Activated CD4-positive, alpha-beta T cell treated with anti-CD3 and anti-CD28 coated beads, Interleukin-2, amount 50 U/mL, for 4 hours (primary cell): ENCODE results near the gene CORIN.

ENCODE experiments used
- DNase-seq, 2 experiments: peaks; one replicate each; pipeline ENCODE4 v3.0.0-alpha.2; 2020

Gene CORIN

DNA sequence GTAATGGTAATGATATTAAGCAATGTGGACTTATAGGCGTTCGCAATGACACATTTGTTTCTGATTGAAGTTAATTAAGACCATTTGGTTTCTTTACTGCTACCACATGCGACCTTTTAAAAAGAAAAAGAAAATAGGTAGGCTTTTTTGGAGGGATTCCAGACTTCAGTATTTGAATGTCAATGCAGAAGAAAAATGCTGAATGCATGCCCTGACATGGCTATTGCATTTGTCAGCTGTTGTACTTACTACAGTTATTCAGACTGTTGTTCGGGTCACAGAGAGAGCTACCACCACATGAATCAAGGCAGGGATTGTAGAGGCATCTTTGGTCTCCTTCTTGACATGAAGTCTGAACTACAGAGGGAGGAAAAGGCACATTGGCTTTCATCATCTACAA, 163.7 kb downstream of the CORIN start:
- DNase-seq, result no peak

GRCh38 chr4:47672696-47673095, 165.2 kb downstream of the CORIN start:
- no peak for DNase-seq

GRCh38 chr4:47669946-47670345, 167.9 kb downstream of the CORIN start:
- DNase-seq, result no peak

- no peak for DNase-seq
Observed at GRCh38 chr4:47668810-47669408, 169.0 kb downstream of the CORIN start.

- DNase-seq, result no peak
Observed at GRCh38 chr4:47668256-47668655, 169.6 kb downstream of the CORIN start.

GRCh38 chr4:47667552-47667951, 170.3 kb downstream of the CORIN start:
- no peak for DNase-seq

DNA sequence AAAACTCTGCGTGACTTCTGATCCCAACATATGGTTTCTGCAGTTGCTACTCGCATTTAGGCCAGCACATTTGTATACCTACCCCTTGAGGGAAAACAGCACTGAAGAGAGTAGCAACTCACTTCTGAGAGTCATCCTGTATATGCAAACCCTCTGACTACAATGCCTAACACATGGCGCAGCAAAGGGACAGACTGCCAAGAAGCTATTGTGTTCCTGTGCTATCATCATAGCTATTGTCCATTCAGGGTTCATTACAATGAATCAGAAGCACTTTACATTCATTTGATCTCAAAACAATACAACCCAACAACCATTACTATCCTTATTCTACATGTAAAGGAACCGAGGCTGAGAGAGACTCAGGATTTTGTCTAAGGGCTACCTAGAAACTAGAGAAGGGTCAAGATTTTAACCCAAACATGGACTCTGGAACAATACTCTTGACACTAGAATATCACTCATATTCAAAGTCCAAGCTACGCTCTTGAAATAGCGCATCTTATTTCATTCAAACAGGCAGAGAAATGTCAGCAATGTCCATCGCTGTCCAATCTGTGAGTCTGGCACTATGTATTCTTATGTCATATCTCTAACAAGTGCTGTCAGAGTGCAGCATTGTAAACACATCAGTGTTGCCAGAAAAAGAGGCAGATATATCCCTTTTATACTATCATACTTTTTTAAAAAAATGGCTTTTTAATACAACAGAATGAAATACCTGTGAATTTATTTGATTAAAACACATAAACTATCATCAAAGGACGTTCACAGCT, 173.6 kb downstream of the CORIN start:
- DNase-seq, result no peak

GRCh38 chr4:47662975-47663374, 174.9 kb downstream of the CORIN start:
- no peak for DNase-seq

GRCh38 chr4:47661741-47662140, 176.1 kb downstream of the CORIN start:
- no peak for DNase-seq

- no peak for DNase-seq
Observed at GRCh38 chr4:47659342-47659741, 178.5 kb downstream of the CORIN start.

- no peak for DNase-seq
Observed at GRCh38 chr4:47654972-47655693, 182.7 kb downstream of the CORIN start.

GRCh38 chr4:47652092-47652491, 185.8 kb downstream of the CORIN start:
- DNase-seq, result no peak

- no peak for DNase-seq
Observed at GRCh38 chr4:47651231-47651630, 186.6 kb downstream of the CORIN start.

DNA sequence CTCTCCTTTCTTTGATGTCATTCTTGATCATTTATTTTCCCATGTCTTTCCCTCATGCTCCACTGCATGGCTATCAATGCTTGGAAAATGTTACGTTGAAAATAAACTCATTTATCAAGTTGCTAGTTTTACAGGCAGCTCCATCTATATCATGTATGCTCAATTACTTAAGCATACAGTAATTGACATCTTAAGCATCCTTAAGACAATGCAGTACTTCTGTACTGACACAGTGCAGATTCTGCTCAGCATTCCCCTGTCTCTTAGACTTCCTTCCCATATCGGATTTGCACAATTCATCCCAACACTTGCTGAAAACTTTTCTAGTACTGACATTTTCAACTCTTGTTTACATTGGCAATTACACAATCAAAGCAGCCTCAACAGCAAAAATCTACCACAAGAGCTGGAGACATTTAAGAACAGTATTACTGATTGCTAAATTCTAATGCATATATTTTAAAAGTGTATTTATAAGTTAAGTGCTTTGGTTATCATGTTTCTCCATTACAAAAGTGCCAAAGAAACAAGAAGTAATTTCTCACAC, 187.2 kb downstream of the CORIN start:
- no peak for DNase-seq

DNA sequence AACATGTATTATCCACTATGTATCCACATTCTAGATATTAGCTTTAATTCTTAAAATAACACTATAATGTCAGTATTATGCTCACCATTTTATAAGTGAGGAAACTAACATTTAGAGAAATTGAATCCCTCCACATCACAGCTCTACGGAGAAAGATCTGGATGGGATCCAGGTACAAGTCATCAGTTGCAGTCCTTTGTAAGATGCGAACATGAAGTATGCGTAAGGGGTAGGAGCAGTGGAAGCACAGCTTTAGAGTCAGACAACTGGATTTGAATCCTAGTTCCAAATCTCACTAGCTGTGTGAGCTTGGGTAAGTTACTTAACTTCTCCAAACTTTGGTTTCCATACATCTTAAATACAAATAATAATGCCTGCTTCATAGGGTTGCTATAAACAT, 190.3 kb downstream of the CORIN start:
- DNase-seq, result no peak

DNA sequence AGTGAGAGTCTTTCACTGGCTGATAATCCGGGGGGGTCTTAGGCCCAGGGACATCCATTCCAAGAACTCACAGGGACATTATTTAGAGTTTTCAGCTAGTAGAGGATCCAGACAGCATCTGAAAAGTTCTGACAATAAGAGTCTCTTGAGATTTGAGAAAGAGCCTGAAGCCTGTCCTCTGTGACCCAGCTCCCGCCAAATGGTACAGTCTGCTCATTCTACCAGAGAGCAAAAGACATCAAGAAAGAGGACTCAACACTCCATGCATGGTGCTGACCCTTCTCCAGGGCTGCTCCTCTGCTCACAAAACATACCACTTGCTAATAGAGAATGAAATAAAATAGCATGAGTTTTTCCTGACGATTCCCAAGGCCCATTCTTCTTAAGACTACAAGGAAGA, 190.8 kb downstream of the CORIN start:
- DNase-seq, result no peak

DNA sequence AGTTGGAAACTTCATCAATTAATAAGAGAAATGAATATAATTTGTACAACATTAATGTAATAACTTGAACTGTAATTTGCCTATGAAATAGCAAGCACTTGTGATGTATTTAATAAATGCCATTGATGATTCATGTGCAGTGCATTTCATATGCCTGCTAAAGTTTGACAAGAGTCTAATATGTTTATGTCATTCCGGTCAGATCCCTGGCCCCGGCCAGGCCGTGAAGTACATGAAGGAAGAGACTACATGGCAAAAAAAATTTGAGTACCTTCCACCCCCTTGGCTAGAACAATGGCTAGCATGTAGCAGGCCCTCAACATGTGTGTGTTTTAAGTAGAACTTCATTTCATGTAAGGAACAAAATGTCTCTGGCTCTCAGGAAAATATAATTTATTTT, 191.5 kb downstream of the CORIN start:
- DNase-seq, result no peak

- DNase-seq, result no peak
Observed at GRCh38 chr4:47643845-47644244, 194.0 kb downstream of the CORIN start.

DNA sequence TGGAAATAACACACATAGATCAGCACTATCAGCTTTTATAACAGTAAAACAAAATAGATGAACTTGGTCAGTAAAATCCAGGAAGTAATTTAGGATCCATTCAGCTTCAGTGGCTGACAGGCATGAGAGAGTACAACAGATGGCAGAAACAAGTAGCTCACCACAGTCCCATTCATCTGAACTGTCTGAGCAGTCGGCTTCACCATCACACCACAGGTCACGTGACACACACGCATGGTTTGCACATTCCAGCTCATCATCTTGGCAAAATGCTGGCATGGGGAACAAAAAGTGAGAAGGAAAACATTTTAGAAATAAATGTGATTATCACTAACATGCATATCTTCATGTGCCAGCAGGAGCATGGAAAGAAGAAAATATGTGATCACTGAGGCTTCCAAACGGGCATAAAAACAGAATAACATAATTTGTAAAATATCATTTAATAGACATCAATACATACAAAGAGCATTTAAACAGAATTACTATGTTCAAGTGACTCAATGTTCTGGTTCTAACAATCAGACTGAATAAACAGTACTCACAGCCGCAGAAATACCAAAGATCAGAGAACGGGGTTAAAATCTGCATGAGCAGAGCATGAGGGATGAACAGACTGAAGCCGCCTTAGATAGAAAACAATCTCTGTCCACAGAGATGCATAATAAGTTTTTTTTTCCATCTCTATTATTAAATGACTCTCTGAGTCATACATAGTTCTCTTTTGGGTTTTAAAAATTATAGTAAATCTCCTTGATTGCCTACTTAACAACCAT, 194.7 kb downstream of the CORIN start:
- no peak for DNase-seq

DNA sequence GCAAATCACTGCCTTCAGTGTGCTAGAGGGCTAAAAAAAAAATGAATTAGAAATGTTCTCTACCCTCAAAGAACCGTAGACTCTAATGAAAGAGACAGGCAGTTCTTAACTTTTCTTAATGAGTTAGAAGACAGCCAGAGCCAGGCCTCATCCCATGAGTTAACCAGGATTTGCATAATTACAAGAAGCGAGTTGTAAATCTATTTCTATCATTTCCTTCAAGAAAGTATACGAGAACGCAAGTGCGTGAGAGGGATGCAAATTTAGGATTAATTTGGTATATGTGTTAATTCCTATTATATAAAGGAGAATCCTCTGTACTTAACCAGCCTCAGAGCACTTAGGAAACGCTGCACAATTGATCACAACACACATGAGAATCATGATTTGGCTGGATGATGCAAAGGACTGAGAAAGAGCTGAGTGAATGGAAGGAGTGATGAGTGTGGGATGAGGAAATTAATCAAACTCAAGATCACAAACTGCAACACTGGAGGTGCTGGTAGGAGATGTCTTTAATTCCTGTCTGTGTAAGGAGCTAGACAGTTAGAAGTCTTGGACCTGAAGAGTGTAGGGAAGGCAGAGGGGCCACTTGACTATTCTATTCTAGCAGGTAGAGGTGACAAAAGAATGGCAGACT, 195.6 kb downstream of the CORIN start:
- DNase-seq, result no peak

GRCh38 chr4:47641755-47642154, 196.1 kb downstream of the CORIN start:
- no peak for DNase-seq

DNA sequence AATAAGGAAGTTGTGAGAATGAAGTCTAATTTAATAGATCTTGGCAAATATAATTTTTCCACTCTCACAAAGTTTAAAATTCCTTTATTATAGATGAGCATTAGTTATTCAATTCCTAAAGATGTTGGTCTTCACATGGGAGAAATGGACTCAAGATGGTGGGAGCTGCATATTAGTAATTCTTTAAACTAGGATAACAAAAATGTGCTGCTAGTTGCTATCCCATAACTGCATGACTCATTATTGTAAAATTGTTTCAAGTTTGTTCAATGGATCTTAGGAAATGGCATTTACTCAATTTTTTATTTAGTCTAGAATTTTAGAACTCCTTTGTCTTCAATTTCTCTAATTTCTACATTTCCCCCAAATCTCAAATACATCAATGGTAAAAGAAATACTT, 197.0 kb downstream of the CORIN start:
- no peak for DNase-seq

DNA sequence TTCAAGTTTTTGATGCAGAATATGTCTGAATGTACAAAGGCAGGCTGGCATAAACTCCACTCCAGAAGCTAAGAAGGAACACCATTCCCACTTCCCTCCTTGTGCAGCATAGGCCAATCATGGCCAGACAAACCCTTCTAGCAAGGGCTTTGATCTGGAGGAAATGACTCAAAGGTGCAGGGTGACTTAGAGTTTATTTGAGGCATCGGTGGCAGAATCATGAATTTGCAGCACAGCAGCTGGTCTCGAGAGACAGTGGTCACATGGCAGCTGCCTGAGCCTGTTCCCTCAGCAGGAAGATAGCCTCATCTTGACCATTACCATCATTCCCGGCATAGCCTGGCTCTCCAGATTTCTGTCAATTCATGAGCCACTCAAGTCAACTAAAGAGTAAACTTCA, 198.3 kb downstream of the CORIN start:
- no peak for DNase-seq
